NCI-H526 treated with DMSO at 0.1 percent for 48 hours (cell line): ENCODE measurements around the gene KNL1.
"Not testable (repeated sequence)": the region's sequence is repeated elsewhere in the genome, so short reads cannot be mapped to it uniquely, and the experiment has no call there.

Experiments used
- DNase-seq: peaks from one replicate; lab custom pipeline; 2025; lab: John Stamatoyannopoulos, UW

The KNL1 gene

GRCh38 chr15:40676906-40677305 is 82.9 kb downstream of the KNL1 start:
- DNase-seq: not testable (repeated sequence)

GRCh38 chr15:40680151-40680550 is 86.1 kb downstream of the KNL1 start:
- DNase-seq: peak; percentile 11

GRCh38 chr15:40680959-40681358 is 86.9 kb downstream of the KNL1 start:
- not testable (repeated sequence) for DNase-seq

GRCh38 chr15:40684381-40684780 is 90.3 kb downstream of the KNL1 start:
- DNase-seq: no peak

- DNase-seq: no peak
Observed at GRCh38 chr15:40685376-40685775, 91.3 kb downstream of the KNL1 start.

GRCh38 chr15:40688932-40689799 is 95.1 kb downstream of the KNL1 start:
- no peak for DNase-seq

- DNase-seq: no peak
Observed at GRCh38 chr15:40691737-40692136, 97.7 kb downstream of the KNL1 start.

- no peak for DNase-seq
Observed at GRCh38 chr15:40693904-40694687, 100.0 kb downstream of the KNL1 start.

GRCh38 chr15:40694688-40695468 is 100.8 kb downstream of the KNL1 start, which contains the start of gene RAD51:
RAD51 (plus strand) TSS chr15:40695174; CDS start chr15:40698759, 3,585 bp downstream.
- peak; percentile 83 for DNase-seq

GRCh38 chr15:40695469-40695890 is 101.4 kb downstream of the KNL1 start:
- DNase-seq: no peak

GRCh38 chr15:40696228-40696627 is 102.2 kb downstream of the KNL1 start:
- DNase-seq: no peak

GRCh38 chr15:40697916-40698315 is 103.9 kb downstream of the KNL1 start:
- no peak for DNase-seq

GRCh38 chr15:40702077-40702476 is 108.0 kb downstream of the KNL1 start:
- no peak for DNase-seq

GRCh38 chr15:40706121-40706520 is 112.1 kb downstream of the KNL1 start:
- no peak for DNase-seq
